Karpas-422 (cell line): ENCODE measurements around the gene DPP10. TPM values are rescaled to one million over a fixed set of nuclear protein-coding genes. Genes with fewer than 3 reads are reported as not detected.

Experiments used
- DNase-seq: peaks from one replicate; pipeline ENCODE4 v3.0.0-alpha.2; 2015
- H2AFZ ChIP-seq: fragments of 200-600 bp; sonication (generic); 2 replicates; pipeline ENCODE4 v1.6.1; 2014; ENCODE audit warnings: antibody characterized with exemption, low read length, mixed read lengths
- H3K27ac ChIP-seq: fragments of 200-600 bp; sonication (generic); 2 replicates; pipeline ENCODE4 v1.5.1; 2014; ENCODE audit warnings: mild to moderate bottlenecking, low read length, moderate library complexity
- H3K27me3 ChIP-seq: fragments of 200-600 bp; sonication (generic); 2 replicates; pipeline ENCODE4 v1.6.1; 2014; ENCODE audit warnings: low read length, mixed read lengths
- H3K36me3 ChIP-seq: fragments of 200-600 bp; sonication (generic); 2 replicates; pipeline ENCODE4 v1.6.1; 2014; ENCODE audit warnings: low read length, mixed read lengths; ENCODE audit not compliant: insufficient read depth
- H3K4me1 ChIP-seq: fragments of 200-600 bp; sonication (generic); 2 replicates; pipeline ENCODE4 v1.6.1; 2014; ENCODE audit warnings: mild to moderate bottlenecking, low read length, mixed read lengths
- H3K4me2 ChIP-seq: fragments of 200-600 bp; sonication (generic); 2 replicates; pipeline ENCODE4 v1.6.1; 2014; ENCODE audit warnings: low read length, low read depth, mild to moderate bottlenecking; ENCODE audit not compliant: poor library complexity, severe bottlenecking
- H3K4me3 ChIP-seq: fragments of 200-600 bp; sonication (generic); 2 replicates; pipeline ENCODE4 v1.5.1; 2014; ENCODE audit warnings: mild to moderate bottlenecking, antibody characterized with exemption, low read length, mixed read lengths
- H3K79me2 ChIP-seq: fragments of 200-600 bp; sonication (generic); 2 replicates; pipeline ENCODE4 v1.6.1; 2014; ENCODE audit warnings: mild to moderate bottlenecking, low read length, mixed read lengths
- H3K9ac ChIP-seq: fragments of 200-600 bp; sonication (generic); 2 replicates; pipeline ENCODE4 v1.6.0; 2014; ENCODE audit warnings: low read length
- H3K9me2 ChIP-seq: fragments of 200-600 bp; sonication (generic), shearing (Covaris generic); replicated peaks from 2 replicates; pipeline ENCODE4 v1.6.0; 2014; ENCODE audit warnings: mild to moderate bottlenecking, low read length, moderate library complexity; ENCODE audit not compliant: insufficient read depth
- H3K9me3 ChIP-seq: fragments of 300-700, 200-600 bp; sonication (generic); 2 replicates; pipeline ENCODE4 v1.6.1; 2014; ENCODE audit warnings: low read length, mixed read lengths
- H4K20me1 ChIP-seq: fragments of 200-600 bp; sonication (generic); 2 replicates; pipeline ENCODE4 v1.6.1; 2014; ENCODE audit warnings: mild to moderate bottlenecking, antibody characterized with exemption, low read length, low read depth; ENCODE audit not compliant: insufficient read depth
- total RNA-seq: library from RNA; depleted of rRNA; stranded (reverse); fragments of >200 nt; shearing (Covaris generic); gene quantifications from 2 replicates; pipeline ENCODE4 v1.2.3, GENCODE V29; 2014; ENCODE audit warnings: low replicate concordance

The DPP10 gene
- total RNA-seq, 1 experiment from 2014 or later, result not detected

GRCh38 chr2:115122701-115123100 is 680.3 kb downstream of the DPP10 start:
- DNase-seq, result no peak
- H3K27ac ChIP-seq, result no peak overlapping the region
- H3K9me2 ChIP-seq, result no peaks in the 10 kb centered on the region

GRCh38 chr2:115124817-115125216 is 682.4 kb downstream of the DPP10 start:
- Histone ChIP-seq H4K20me1 (no peaks in the 10 kb centered on the region), H3K36me3 (no peaks in the 10 kb centered on the region), H3K27ac (no peak overlapping the region), H3K79me2 (no peaks in the 10 kb centered on the region), H3K4me3 (no peak overlapping the region), H3K4me1 (no peaks in the 10 kb centered on the region), H3K9me3 (no peaks in the 10 kb centered on the region; the same call in 1 of the 2 replicates), H3K4me2 (no peak overlapping the region), H2AFZ (no peak overlapping the region), H3K9ac (no peak overlapping the region), H3K9me2 (no peaks in the 10 kb centered on the region), H3K27me3 (no peaks in the 10 kb centered on the region)
- DNase-seq, result no peak

More at GRCh38 chr2:115122701-115123100, 680.3 kb downstream of the DPP10 start:
- Histone ChIP-seq H3K9me3 (no peaks in the 10 kb centered on the region; the same call in 1 of the 2 replicates), H3K4me3 (no peak overlapping the region), H2AFZ (no peak overlapping the region), H3K27me3 (no peaks in the 10 kb centered on the region), H3K9ac (no peak overlapping the region), H3K4me2 (no peak overlapping the region), H4K20me1 (no peaks in the 10 kb centered on the region), H3K4me1 (no peaks in the 10 kb centered on the region), H3K79me2 (no peaks in the 10 kb centered on the region), H3K36me3 (no peaks in the 10 kb centered on the region)

DNA sequence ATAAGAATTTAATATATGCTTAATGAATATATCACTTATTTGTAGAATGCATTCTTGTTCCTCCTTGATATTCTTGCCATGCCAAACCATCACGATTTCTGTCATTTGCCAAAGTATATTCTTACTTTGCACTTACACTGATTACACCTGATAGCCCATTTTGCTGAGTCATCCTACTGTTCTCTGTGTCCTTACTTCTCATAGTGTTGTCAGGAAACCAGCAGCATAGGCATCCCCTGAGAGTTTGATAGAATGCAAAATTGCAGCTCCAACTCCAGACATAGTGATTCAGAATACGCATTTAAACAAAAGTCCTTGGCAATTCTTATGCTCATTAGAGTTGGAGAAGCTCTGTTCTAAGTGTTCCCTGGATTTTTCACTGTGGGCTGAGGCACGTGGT is 687.1 kb downstream of the DPP10 start:
- H3K79me2 ChIP-seq, result no peaks in the 10 kb centered on the region
- no peaks in the 10 kb centered on the region for H4K20me1 ChIP-seq
- no peak overlapping the region for H3K4me2 ChIP-seq
- no peaks in the 10 kb centered on the region for H3K4me1 ChIP-seq
- H2AFZ ChIP-seq, result no peak overlapping the region
- DNase-seq, result no peak
- H3K9me3 ChIP-seq, result no peaks in the 10 kb centered on the region; the same call in 1 of the 2 replicates
- H3K4me3 ChIP-seq, result no peak overlapping the region
- H3K9ac ChIP-seq, result no peak overlapping the region
- H3K27me3 ChIP-seq, result no peaks in the 10 kb centered on the region
- no peaks in the 10 kb centered on the region for H3K9me2 ChIP-seq
- H3K36me3 ChIP-seq, result no peaks in the 10 kb centered on the region
- H3K27ac ChIP-seq, result no peak overlapping the region

GRCh38 chr2:115160531-115161080 is 718.2 kb downstream of the DPP10 start:
- Histone ChIP-seq H2AFZ (no peak overlapping the region), H3K9ac (no peak overlapping the region), H3K27me3 (no peaks in the 10 kb centered on the region), H3K79me2 (no peaks in the 10 kb centered on the region), H3K4me2 (no peak overlapping the region), H3K9me3 (no peaks in the 10 kb centered on the region), H3K9me2 (no peaks in the 10 kb centered on the region; the same call in 1 of the 2 replicates), H3K4me1 (no peaks in the 10 kb centered on the region), H3K4me3 (no peak overlapping the region), H3K27ac (no peak overlapping the region), H3K36me3 (no peaks in the 10 kb centered on the region), H4K20me1 (no peaks in the 10 kb centered on the region)
- DNase-seq, result no peak

DNA sequence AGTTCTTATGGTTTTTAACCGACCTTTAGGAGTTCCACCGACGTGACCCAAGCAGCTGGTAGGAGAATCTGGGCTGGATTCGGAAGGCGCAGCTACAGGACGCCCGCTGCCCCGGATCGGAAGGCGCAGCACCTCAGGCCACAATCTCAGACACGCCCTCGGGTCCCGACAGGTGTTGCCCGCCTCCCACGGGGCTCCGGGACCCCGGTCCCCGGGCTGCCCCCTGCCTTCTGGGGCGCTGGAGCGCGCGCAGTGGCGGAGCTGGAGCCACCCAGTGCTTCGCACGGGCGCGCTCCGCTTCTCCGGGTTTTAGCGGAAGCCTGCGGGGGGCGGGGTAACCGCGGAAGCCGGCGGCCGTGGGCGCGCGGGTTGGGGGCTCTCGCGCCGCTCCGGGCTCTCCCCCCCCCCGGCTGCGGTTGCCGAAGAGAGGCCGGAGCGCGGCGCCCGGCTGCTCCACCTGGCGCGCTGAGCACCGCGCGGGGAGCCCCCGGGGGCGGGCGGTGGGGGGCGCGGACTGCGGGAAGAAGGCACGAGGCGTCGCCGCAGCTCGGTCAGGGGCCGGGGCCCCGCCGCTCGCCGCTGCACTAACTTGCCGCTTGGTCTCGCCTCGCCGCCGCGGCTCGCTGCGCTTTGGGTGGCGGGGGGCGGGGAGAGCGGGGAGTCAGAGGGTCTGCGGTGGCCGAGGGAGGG is 718.8 kb downstream of the DPP10 start:
- Histone ChIP-seq H3K4me3 (no peak overlapping the region), H4K20me1 (no peaks in the 10 kb centered on the region), H3K27me3 (no peaks in the 10 kb centered on the region), H3K9me2 (no peaks in the 10 kb centered on the region; the same call in 1 of the 2 replicates), H3K27ac (no peak overlapping the region), H3K4me1 (no peaks in the 10 kb centered on the region), H2AFZ (no peak overlapping the region), H3K79me2 (no peaks in the 10 kb centered on the region), H3K9ac (no peak overlapping the region), H3K36me3 (no peaks in the 10 kb centered on the region), H3K4me2 (no peak overlapping the region), H3K9me3 (no peaks in the 10 kb centered on the region)
- DNase-seq, result no peak

- no peak overlapping the region for H3K4me3 ChIP-seq
- H3K9me3 ChIP-seq, result no peaks in the 10 kb centered on the region
- H3K27me3 ChIP-seq, result no peaks in the 10 kb centered on the region
- H3K36me3 ChIP-seq, result no peaks in the 10 kb centered on the region
- no peak overlapping the region for H2AFZ ChIP-seq
- H3K4me1 ChIP-seq, result no peaks in the 10 kb centered on the region
- H3K9ac ChIP-seq, result no peak overlapping the region
- no peaks in the 10 kb centered on the region for H3K79me2 ChIP-seq
- no peaks in the 10 kb centered on the region for H3K9me2 ChIP-seq
- no peak overlapping the region for H3K4me2 ChIP-seq
- DNase-seq, result no peak
- H4K20me1 ChIP-seq, result no peaks in the 10 kb centered on the region
- no peak overlapping the region for H3K27ac ChIP-seq
Measured at GRCh38 chr2:115161771-115162493, 719.5 kb downstream of the DPP10 start.

GRCh38 chr2:115162494-115163293 is 720.3 kb downstream of the DPP10 start:
- H4K20me1 ChIP-seq, result no peaks in the 10 kb centered on the region
- no peak overlapping the region for H3K4me3 ChIP-seq
- no peak for DNase-seq
- H3K36me3 ChIP-seq, result no peaks in the 10 kb centered on the region
- no peaks in the 10 kb centered on the region for H3K9me3 ChIP-seq
- no peak overlapping the region for H3K27ac ChIP-seq
- H3K27me3 ChIP-seq, result no peaks in the 10 kb centered on the region
- no peak overlapping the region for H3K4me2 ChIP-seq
- H3K4me1 ChIP-seq, result no peaks in the 10 kb centered on the region
- no peaks in the 10 kb centered on the region for H3K9me2 ChIP-seq
- H3K9ac ChIP-seq, result no peak overlapping the region
- no peaks in the 10 kb centered on the region for H3K79me2 ChIP-seq
- no peak overlapping the region for H2AFZ ChIP-seq

- H3K4me3 ChIP-seq, result no peak overlapping the region
- H3K27ac ChIP-seq, result no peak overlapping the region
- no peaks in the 10 kb centered on the region for H3K4me1 ChIP-seq
- no peak overlapping the region for H3K4me2 ChIP-seq
- no peak overlapping the region for H3K9ac ChIP-seq
- H3K9me2 ChIP-seq, result no peaks in the 10 kb centered on the region
- no peaks in the 10 kb centered on the region for H3K79me2 ChIP-seq
- H3K27me3 ChIP-seq, result no peaks in the 10 kb centered on the region
- H2AFZ ChIP-seq, result no peak overlapping the region
- H4K20me1 ChIP-seq, result no peaks in the 10 kb centered on the region
- H3K9me3 ChIP-seq, result no peaks in the 10 kb centered on the region
- no peak for DNase-seq
- H3K36me3 ChIP-seq, result no peaks in the 10 kb centered on the region
Measured at GRCh38 chr2:115163572-115163971, 721.1 kb downstream of the DPP10 start.
